CD8-positive, alpha-beta memory T cell (primary cell): ENCODE measurements around the gene ZFPM1. TPM values are rescaled to one million over a fixed set of nuclear protein-coding genes. Genes with fewer than 3 reads are reported as not detected.

Experiments used
- CTCF ChIA-PET: fragments of 350-600 bp; sonication (Branson Sonifier 250); formaldehyde crosslinking; loops from one replicate; lab custom pipeline; 2021; ENCODE audit warnings: antibody characterized with exemption; lab: Charles Lee
- POLR2A ChIA-PET: fragments of 350-600 bp; sonication (Branson Sonifier 250); formaldehyde crosslinking; loops from one replicate; lab custom pipeline; 2021; ENCODE audit warnings: antibody characterized with exemption; lab: Charles Lee
- DNase-seq, 5 donors: peaks; one replicate each; pipeline versions ENCODE4 v3.0.0 to v3.0.0-alpha.2; 2020 to 2022; ENCODE audit warnings: mixed read lengths in 1 of 5
- H3K27ac ChIP-seq: one replicate; pipeline ENCODE4 v1.7.0; 2013; ENCODE audit warnings: low read depth, mild to moderate bottlenecking, low read length, moderate library complexity
- H3K27me3 ChIP-seq: 2 replicates; pipeline ENCODE4 v1.7.0; 2013; ENCODE audit warnings: low read length, mild to moderate bottlenecking; ENCODE audit not compliant: insufficient read depth, poor library complexity, severe bottlenecking
- H3K36me3 ChIP-seq: 2 replicates; pipeline ENCODE4 v1.7.0; 2013; ENCODE audit warnings: mild to moderate bottlenecking, low read length, moderate library complexity; ENCODE audit not compliant: insufficient read depth
- H3K4me1 ChIP-seq: 2 replicates; pipeline ENCODE4 v1.7.0; 2013; ENCODE audit warnings: mild to moderate bottlenecking, low read length, moderate library complexity; ENCODE audit not compliant: insufficient read depth
- H3K4me3 ChIP-seq: 2 replicates; pipeline ENCODE4 v1.7.0; 2013; ENCODE audit warnings: mild to moderate bottlenecking, low read length
- H3K9me3 ChIP-seq: 2 replicates; pipeline ENCODE4 v1.7.0; 2013; ENCODE audit warnings: mild to moderate bottlenecking, low read length
- H3K27ac Mint-ChIP-seq, 8 donors: one replicate each; pipeline ENCODE4 v1.8.0; 2020 to 2021; ENCODE audit warnings: mixed read lengths in 8 of 8, mild to moderate bottlenecking in 6 of 8, inconsistent platforms in 3 of 8, moderate library complexity in 3 of 8
- H3K27me3 Mint-ChIP-seq, 2 donors: one replicate each; pipeline ENCODE4 v1.8.0; 2020 to 2021; ENCODE audit warnings: mixed read lengths in 2 of 2, mild to moderate bottlenecking in 1 of 2, moderate library complexity in 1 of 2
- H3K36me3 Mint-ChIP-seq, 3 donors: one replicate each; pipeline ENCODE4 v1.8.0; 2020 to 2021; ENCODE audit warnings: mixed read lengths in 3 of 3, inconsistent platforms in 1 of 3, mild to moderate bottlenecking in 1 of 3
- H3K4me1 Mint-ChIP-seq, 3 donors: one replicate each; pipeline ENCODE4 v1.8.0; 2020 to 2021; ENCODE audit warnings: mixed read lengths in 3 of 3, inconsistent platforms in 1 of 3, mild to moderate bottlenecking in 1 of 3
- H3K4me3 Mint-ChIP-seq, 7 donors: one replicate each; pipeline ENCODE4 v1.8.0; 2020 to 2021; ENCODE audit warnings: mixed read lengths in 7 of 7, mild to moderate bottlenecking in 6 of 7, moderate library complexity in 4 of 7, inconsistent platforms in 2 of 7
- H3K9me3 Mint-ChIP-seq, 5 donors: one replicate each; pipeline ENCODE4 v1.8.0; 2020 to 2022; ENCODE audit warnings: mixed read lengths in 5 of 5, mild to moderate bottlenecking in 3 of 5, moderate library complexity in 2 of 5, inconsistent platforms in 1 of 5
- polyA plus RNA-seq: library from polyadenylated mRNA; unstranded; fragments of 300-500 nt; fragmentation: Illumina TruSeq; gene quantifications from one replicate; pipeline ENCODE4 v1.2.3, GENCODE V29; 2021
- total RNA-seq, 2 experiments: library from RNA; stranded (reverse); gene quantifications; one replicate each; pipeline ENCODE4 v1.2.3, GENCODE V29; 2021

ZFPM1 gene
- total and polyA plus RNA-seq, 3 experiments from 2014 or later: 0.71 to 16.7 (median 15.5) TPM

GRCh38 chr16:88505405-88506082, 52.5 kb downstream of the ZFPM1 start:
- peaks cover 0 to 1% (median 0%) of the 10 kb centered on the region in 3 donors for H3K36me3 Mint-ChIP-seq
- peak; percentile 63 to 85 (median 70) for DNase-seq

GRCh38 chr16:88506723-88507122, 53.6 kb downstream of the ZFPM1 start:
- ChIA-PET CTCF (no interaction called here), POLR2A (no interaction called here)
- Histone ChIP-seq H3K27me3 (no peaks in the 10 kb centered on the region), H3K4me1 (peaks cover 11% of the 10 kb centered on the region), H3K9me3 (no peaks in the 10 kb centered on the region), H3K27ac (no peak overlapping the region), H3K4me3 (no peak overlapping the region), H3K36me3 (no peaks in the 10 kb centered on the region)
- Mint-ChIP-seq H3K27me3 (no peaks in the 10 kb centered on the region), H3K4me1 (peaks cover 0 to 5% (median 2%) of the 10 kb centered on the region in 3 donors), H3K27ac (no peak overlapping the region), H3K36me3 (peaks cover 0 to 3% (median 0%) of the 10 kb centered on the region in 3 donors), H3K4me3 (peak overlapping the region in 1 of 7 donors; percentile 86), H3K9me3 (peaks cover 0 to 2% (median 0%) of the 10 kb centered on the region in 5 donors)
- DNase-seq: no peak

More at GRCh38 chr16:88505405-88506082, 52.5 kb downstream of the ZFPM1 start:
- peaks cover 0 to 8% (median 4%) of the 10 kb centered on the region in 3 donors for H3K4me1 Mint-ChIP-seq
- H3K27ac Mint-ChIP-seq: peak overlapping the region in 2 of 8 donors; percentile 74 to 81
- Histone ChIP-seq H3K27me3 (no peaks in the 10 kb centered on the region), H3K9me3 (no peaks in the 10 kb centered on the region), H3K36me3 (no peaks in the 10 kb centered on the region), H3K27ac (no peak overlapping the region), H3K4me1 (peaks cover 11% of the 10 kb centered on the region), H3K4me3 (no peak overlapping the region)
- CTCF ChIA-PET: interaction anchor here (1.2 kb wide), 1 partner anchor 51 kb away, joined by 4 read pairs; no protein-coding TSS in a partner anchor
- H3K4me3 Mint-ChIP-seq: no peak overlapping the region
- peaks cover 0 to 4% (median 0%) of the 10 kb centered on the region in 5 donors for H3K9me3 Mint-ChIP-seq
- peaks cover 0 to under 1% of the 10 kb centered on the region in 2 donors for H3K27me3 Mint-ChIP-seq
- POLR2A ChIA-PET: no interaction called here

- no peaks in the 10 kb centered on the region for H3K27me3 ChIP-seq
- H3K27ac ChIP-seq: no peak overlapping the region
- DNase-seq: no peak
- no peak overlapping the region for H3K4me3 ChIP-seq
- Mint-ChIP-seq H3K36me3 (peaks cover 0 to 3% (median 0%) of the 10 kb centered on the region in 3 donors), H3K4me1 (peaks cover 0 to 5% (median 2%) of the 10 kb centered on the region in 3 donors), H3K4me3 (peak overlapping the region in 1 of 7 donors; percentile 59), H3K27ac (no peak overlapping the region), H3K27me3 (no peaks in the 10 kb centered on the region), H3K9me3 (peaks cover 0 to 2% (median 0%) of the 10 kb centered on the region in 5 donors)
- no peaks in the 10 kb centered on the region for H3K36me3 ChIP-seq
- peaks cover 11% of the 10 kb centered on the region for H3K4me1 ChIP-seq
- no peaks in the 10 kb centered on the region for H3K9me3 ChIP-seq
- ChIA-PET POLR2A (no interaction called here), CTCF (no interaction called here)
Observed at GRCh38 chr16:88507231-88507743, 54.2 kb downstream of the ZFPM1 start.

- Mint-ChIP-seq H3K27ac (no peak overlapping the region), H3K36me3 (peaks cover 0 to 3% (median 0%) of the 10 kb centered on the region in 3 donors), H3K27me3 (no peaks in the 10 kb centered on the region), H3K4me3 (no peak overlapping the region), H3K9me3 (peaks cover 0 to 2% (median 0%) of the 10 kb centered on the region in 5 donors), H3K4me1 (peaks cover 0 to 5% (median 2%) of the 10 kb centered on the region in 3 donors)
- Histone ChIP-seq H3K27ac (peak overlapping the region; percentile 16), H3K9me3 (no peaks in the 10 kb centered on the region), H3K4me1 (peaks cover 11% of the 10 kb centered on the region), H3K27me3 (no peaks in the 10 kb centered on the region), H3K36me3 (no peaks in the 10 kb centered on the region), H3K4me3 (no peak overlapping the region)
- ChIA-PET CTCF (no interaction called here), POLR2A (no interaction called here)
- DNase-seq: no peak
Observed at GRCh38 chr16:88508376-88508867, 55.3 kb downstream of the ZFPM1 start.

GRCh38 chr16:88508868-88509748, 56.0 kb downstream of the ZFPM1 start:
- CTCF ChIA-PET: no interaction called here
- Histone ChIP-seq H3K4me3 (no peak overlapping the region), H3K36me3 (no peaks in the 10 kb centered on the region), H3K27me3 (no peaks in the 10 kb centered on the region), H3K4me1 (peaks cover 11% of the 10 kb centered on the region), H3K27ac (peak overlapping the region; percentile 16), H3K9me3 (no peaks in the 10 kb centered on the region)
- Mint-ChIP-seq H3K4me3 (peak overlapping the region in 1 of 7 donors; percentile 70), H3K36me3 (peaks cover 0 to 5% (median 0%) of the 10 kb centered on the region in 3 donors), H3K27ac (peak overlapping the region in 2 of 8 donors; percentile 47 to 82), H3K9me3 (peaks cover 0 to 2% (median 0%) of the 10 kb centered on the region in 5 donors), H3K27me3 (no peaks in the 10 kb centered on the region), H3K4me1 (peaks cover 0 to 5% (median 2%) of the 10 kb centered on the region in 3 donors)
- POLR2A ChIA-PET: no interaction called here
- DNase-seq: no peak

- Histone ChIP-seq H3K36me3 (no peaks in the 10 kb centered on the region), H3K4me1 (peaks cover 6% of the 10 kb centered on the region), H3K9me3 (no peaks in the 10 kb centered on the region), H3K27me3 (no peaks in the 10 kb centered on the region), H3K27ac (no peak overlapping the region), H3K4me3 (no peak overlapping the region)
- no peak for DNase-seq
- ChIA-PET CTCF (no interaction called here), POLR2A (no interaction called here)
- H3K27ac Mint-ChIP-seq: no peak overlapping the region
- H3K27me3 Mint-ChIP-seq: no peaks in the 10 kb centered on the region
- peaks cover 0 to 8% (median 0%) of the 10 kb centered on the region in 3 donors for H3K36me3 Mint-ChIP-seq
- peaks cover 0 to 2% (median 0%) of the 10 kb centered on the region in 5 donors for H3K9me3 Mint-ChIP-seq
- peaks cover 0 to 4% (median 2%) of the 10 kb centered on the region in 3 donors for H3K4me1 Mint-ChIP-seq
- H3K4me3 Mint-ChIP-seq: peak overlapping the region in 1 of 7 donors; percentile 70
Observed at GRCh38 chr16:88509749-88510069, 56.6 kb downstream of the ZFPM1 start.

GRCh38 chr16:88510091-88510994, 57.3 kb downstream of the ZFPM1 start:
- Histone ChIP-seq H3K4me1 (no peaks in the 10 kb centered on the region), H3K4me3 (no peak overlapping the region), H3K27ac (no peak overlapping the region), H3K9me3 (no peaks in the 10 kb centered on the region), H3K27me3 (no peaks in the 10 kb centered on the region), H3K36me3 (no peaks in the 10 kb centered on the region)
- DNase-seq: no peak
- ChIA-PET CTCF (interaction anchor here (1.0 to 1.3 kb wide), 2 partner anchors 73 to 74 kb away, joined by 3 to 4 read pairs; no protein-coding TSS in a partner anchor), POLR2A (no interaction called here)
- Mint-ChIP-seq H3K27ac (no peak overlapping the region), H3K27me3 (no peaks in the 10 kb centered on the region), H3K4me3 (no peak overlapping the region), H3K9me3 (peaks cover 0 to 2% (median 0%) of the 10 kb centered on the region in 5 donors), H3K4me1 (no peaks in the 10 kb centered on the region), H3K36me3 (peaks cover 0 to 11% (median 0%) of the 10 kb centered on the region in 3 donors)
